Measurements from ENCODE around the gene TMEM129. TPM values are rescaled to one million over a fixed set of nuclear protein-coding genes. Genes with fewer than 3 reads are reported as not detected.

Gene TMEM129
- total and polyA plus RNA-seq, 11 donors, result 28.6 to 73.3 (median 37.2) TPM

DNA sequence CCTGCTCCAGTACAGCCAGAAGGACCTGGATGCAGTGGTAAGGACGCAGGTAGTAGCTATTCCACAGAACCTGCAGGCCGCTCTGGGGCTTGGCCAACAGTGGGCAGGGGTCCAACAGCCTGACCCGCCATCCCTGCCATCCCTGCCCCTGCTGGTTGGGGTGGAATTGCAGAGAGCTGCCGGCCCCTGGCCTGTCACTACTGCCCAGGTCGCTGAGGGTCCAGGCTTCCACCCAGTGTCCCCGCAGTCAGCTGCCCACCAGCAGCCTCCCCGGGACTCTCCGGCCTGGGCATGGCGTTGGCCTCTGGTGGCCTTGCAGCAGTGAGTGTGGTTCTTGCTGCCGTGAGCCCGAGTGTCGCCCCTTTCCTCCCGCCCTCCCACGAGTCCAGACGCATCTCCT lies 16.5 kb upstream of the TMEM129 start:
- H3K27ac ChIP-seq, result no peak overlapping the region
- peaks cover 4 to 98% (median 47%) of the 10 kb centered on the region in 9 donors for H3K36me3 ChIP-seq
- H3K4me3 ChIP-seq, result no peak overlapping the region
- peaks cover 0 to 15% (median 5%) of the 10 kb centered on the region in 12 donors for H3K9me3 ChIP-seq
- WGBS, 4 donors, result 96 to 98% (median 97%) methylated on average over 12 to 15 of the region's 15 CpGs
- H3K4me1 ChIP-seq, result no peaks in the 10 kb centered on the region
- intact Hi-C loops (cut with DNase I), result no loop called here
- DNase-seq (no peak), ATAC-seq (no peak)
- H3K27me3 ChIP-seq, result no peaks in the 10 kb centered on the region
- TF ChIP-seq POLR2A (IDR thresholded peaks at IDR 0.05), result no peak
- TF ChIP-seq, protein P1, sequence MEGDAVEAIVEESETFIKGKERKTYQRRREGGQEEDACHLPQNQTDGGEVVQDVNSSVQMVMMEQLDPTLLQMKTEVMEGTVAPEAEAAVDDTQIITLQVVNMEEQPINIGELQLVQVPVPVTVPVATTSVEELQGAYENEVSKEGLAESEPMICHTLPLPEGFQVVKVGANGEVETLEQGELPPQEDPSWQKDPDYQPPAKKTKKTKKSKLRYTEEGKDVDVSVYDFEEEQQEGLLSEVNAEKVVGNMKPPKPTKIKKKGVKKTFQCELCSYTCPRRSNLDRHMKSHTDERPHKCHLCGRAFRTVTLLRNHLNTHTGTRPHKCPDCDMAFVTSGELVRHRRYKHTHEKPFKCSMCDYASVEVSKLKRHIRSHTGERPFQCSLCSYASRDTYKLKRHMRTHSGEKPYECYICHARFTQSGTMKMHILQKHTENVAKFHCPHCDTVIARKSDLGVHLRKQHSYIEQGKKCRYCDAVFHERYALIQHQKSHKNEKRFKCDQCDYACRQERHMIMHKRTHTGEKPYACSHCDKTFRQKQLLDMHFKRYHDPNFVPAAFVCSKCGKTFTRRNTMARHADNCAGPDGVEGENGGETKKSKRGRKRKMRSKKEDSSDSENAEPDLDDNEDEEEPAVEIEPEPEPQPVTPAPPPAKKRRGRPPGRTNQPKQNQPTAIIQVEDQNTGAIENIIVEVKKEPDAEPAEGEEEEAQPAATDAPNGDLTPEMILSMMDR (IDR thresholded peaks at IDR 0.05), result no peak

- Histone ChIP-seq H3K27me3 (no peaks in the 10 kb centered on the region), H3K9me3 (peaks cover 0 to 15% (median 5%) of the 10 kb centered on the region in 12 donors), H3K4me1 (no peaks in the 10 kb centered on the region), H3K36me3 (peaks cover 4 to 96% (median 49%) of the 10 kb centered on the region in 9 donors), H3K27ac (no peak overlapping the region), H3K4me3 (no peak overlapping the region)
- no peak for ATAC-seq
- DNase-seq, result no peak
- no peak for TF ChIP-seq POLR2A (IDR thresholded peaks at IDR 0.05)
- TF ChIP-seq, protein P1 (IDR thresholded peaks at IDR 0.05), result no peak
- intact Hi-C loops (cut with DNase I), result no loop called here
- 94 to 97% (median 94%) methylated on average over 13 of the region's 13 CpGs for WGBS, 4 donors
These were observed 15.7 kb upstream of the TMEM129 start for GRCh38 chr4:1736812-1737211.

- Histone ChIP-seq H3K9me3 (peaks cover 0 to 15% (median 5%) of the 10 kb centered on the region in 12 donors), H3K36me3 (peaks cover 4 to 96% (median 45%) of the 10 kb centered on the region in 9 donors), H3K27ac (no peak overlapping the region), H3K27me3 (no peaks in the 10 kb centered on the region), H3K4me3 (no peak overlapping the region), H3K4me1 (peaks cover 0 to 2% (median 0%) of the 10 kb centered on the region in 12 donors)
- no peak for ATAC-seq
- DNase-seq, result no peak
- intact Hi-C loops (cut with DNase I), result no loop called here
- whole genome bisulfite sequencing, 4 donors, result 92 to 100% (median 95%) methylated on average over 3 to 20 of the region's 20 CpGs
- TF ChIP-seq, protein P1 (IDR thresholded peaks at IDR 0.05), result no peak
- TF ChIP-seq POLR2A (IDR thresholded peaks at IDR 0.05), result no peak
These were observed 14.1 kb upstream of the TMEM129 start for GRCh38 chr4:1735215-1735614.

DNA sequence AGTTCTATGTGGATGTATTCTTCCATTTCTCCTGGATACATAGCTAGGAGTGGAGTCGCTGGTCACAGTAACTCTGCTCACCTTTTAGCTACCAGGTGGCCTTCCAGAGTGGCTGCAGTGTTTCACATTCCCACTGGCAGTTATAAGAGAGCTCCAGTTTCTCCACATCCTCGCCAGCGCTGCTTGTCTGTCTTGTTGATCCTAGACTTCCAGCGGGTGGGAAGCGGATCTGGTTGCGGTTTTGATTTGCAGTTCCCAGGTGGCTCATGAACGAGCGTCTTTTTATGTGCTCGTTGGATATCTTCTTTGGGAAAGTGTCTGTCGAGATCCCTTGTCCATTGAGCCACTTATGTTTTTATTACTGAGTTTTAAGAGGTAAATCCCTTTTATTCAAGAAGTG lies 11.8 kb upstream of the TMEM129 start:
- H3K27me3 ChIP-seq, result no peaks in the 10 kb centered on the region
- H3K9me3 ChIP-seq, result peaks cover 0 to 7% (median 0%) of the 10 kb centered on the region in 12 donors
- peaks cover 0 to 88% (median 49%) of the 10 kb centered on the region in 9 donors for H3K36me3 ChIP-seq
- H3K4me3 ChIP-seq, result no peak overlapping the region
- DNase-seq (no peak), ATAC-seq (no peak)
- peaks cover 0 to 25% (median 10%) of the 10 kb centered on the region in 12 donors for H3K4me1 ChIP-seq
- WGBS, 4 donors, result 94 to 96% (median 94%) methylated on average over 9 to 10 of the region's 10 CpGs
- intact Hi-C loops (cut with DNase I), result no loop called here
- no peak overlapping the region for H3K27ac ChIP-seq
- TF ChIP-seq POLR2A (IDR thresholded peaks at IDR 0.05), result no peak
- TF ChIP-seq, protein P1 (IDR thresholded peaks at IDR 0.05), result no peak
